OCI-LY1 (cell line): Measurements from ENCODE around the gene FGF14.

Experiments used
- H2AFZ ChIP-seq: fragments of 200-600 bp; sonication (generic), shearing (Covaris generic); 2 replicates; pipeline ENCODE4 v1.6.0; 2014; ENCODE audit warnings: antibody characterized with exemption, mild to moderate bottlenecking, low read length
- H3F3A ChIP-seq: fragments of 200-600 bp; sonication (generic), shearing (Covaris generic); 2 replicates; pipeline ENCODE4 v1.6.0; 2014; ENCODE audit warnings: mild to moderate bottlenecking, antibody characterized with exemption, low read length, moderate library complexity; ENCODE audit not compliant: insufficient read depth
- H3K27ac ChIP-seq: fragments of 200-600 bp; sonication (generic); 2 replicates; pipeline ENCODE4 v1.5.1; 2014; ENCODE audit warnings: low read length, mixed run types, mild to moderate bottlenecking, low read depth; ENCODE audit not compliant: poor library complexity, severe bottlenecking
- H3K27me3 ChIP-seq: fragments of 200-600 bp; sonication (generic); 2 replicates; pipeline ENCODE4 v1.6.0; 2014; ENCODE audit warnings: antibody characterized with exemption, mild to moderate bottlenecking, low read length, moderate library complexity; ENCODE audit not compliant: insufficient read depth
- H3K36me3 ChIP-seq: fragments of 200-600 bp; sonication (generic); 2 replicates; pipeline ENCODE4 v1.6.1; 2014; ENCODE audit warnings: mild to moderate bottlenecking, antibody characterized with exemption, low read length, moderate library complexity, mixed read lengths; ENCODE audit not compliant: insufficient read depth
- H3K4me1 ChIP-seq: fragments of 200-600 bp; sonication (generic); 2 replicates; pipeline ENCODE4 v1.5.1; 2014; ENCODE audit warnings: mild to moderate bottlenecking, low read length, moderate library complexity; ENCODE audit not compliant: insufficient read depth, severe bottlenecking
- H3K4me2 ChIP-seq: fragments of 200-600 bp; sonication (generic), shearing (Covaris generic); 2 replicates; pipeline ENCODE4 v1.6.1; 2014; ENCODE audit warnings: low read length
- H3K4me3 ChIP-seq: fragments of 200-600 bp; sonication (generic); 2 replicates; pipeline ENCODE4 v1.5.1; 2014; ENCODE audit warnings: low read length, low read depth, mild to moderate bottlenecking, mixed read lengths; ENCODE audit not compliant: poor library complexity, severe bottlenecking
- H3K79me2 ChIP-seq: fragments of 200-600 bp; shearing (Covaris generic); 2 replicates; pipeline ENCODE4 v1.6.1; 2016; ENCODE audit warnings: mixed run types, low read length, mixed read lengths; ENCODE audit not compliant: insufficient read depth
- H3K9ac ChIP-seq: fragments of 200-600 bp; sonication (generic), shearing (Covaris generic); 2 replicates; pipeline ENCODE4 v1.6.1; 2014; ENCODE audit warnings: mild to moderate bottlenecking, low read length, mixed read lengths
- H3K9me2 ChIP-seq: fragments of 200-600 bp; sonication (generic), shearing (Covaris generic); 2 replicates; pipeline ENCODE4 v1.6.1; 2014; ENCODE audit warnings: low read depth, mild to moderate bottlenecking, low read length, mixed read lengths
- H3K9me3 ChIP-seq: fragments of 200-600 bp; shearing (Covaris generic); 2 replicates; pipeline ENCODE4 v1.6.1; 2014; ENCODE audit warnings: low read length, mixed read lengths
- H4K20me1 ChIP-seq: fragments of 200-600 bp; sonication (generic), shearing (Covaris generic); 2 replicates; pipeline ENCODE4 v1.6.0; 2016; ENCODE audit warnings: mild to moderate bottlenecking, low read length; ENCODE audit not compliant: insufficient read depth
- EZH2 ChIP-seq: fragments of 200-600 bp; sonication (generic), shearing (Covaris generic); IDR thresholded peaks from 2 replicates; pipeline ENCODE4 v1.8.0; 2017; ENCODE audit warnings: borderline replicate concordance, mixed run types, mild to moderate bottlenecking, antibody characterized with exemption, low read length, moderate library complexity, mixed read lengths
- TF ChIP-seq, protein P1 (sequence below): fragments of 200-600 bp; sonication (generic), shearing (Covaris generic); IDR thresholded peaks from 2 replicates; pipeline ENCODE4 v1.5.1; 2017; ENCODE audit warnings: mild to moderate bottlenecking, antibody characterized with exemption, low read length, moderate library complexity, mixed read lengths

Gene FGF14

DNA sequence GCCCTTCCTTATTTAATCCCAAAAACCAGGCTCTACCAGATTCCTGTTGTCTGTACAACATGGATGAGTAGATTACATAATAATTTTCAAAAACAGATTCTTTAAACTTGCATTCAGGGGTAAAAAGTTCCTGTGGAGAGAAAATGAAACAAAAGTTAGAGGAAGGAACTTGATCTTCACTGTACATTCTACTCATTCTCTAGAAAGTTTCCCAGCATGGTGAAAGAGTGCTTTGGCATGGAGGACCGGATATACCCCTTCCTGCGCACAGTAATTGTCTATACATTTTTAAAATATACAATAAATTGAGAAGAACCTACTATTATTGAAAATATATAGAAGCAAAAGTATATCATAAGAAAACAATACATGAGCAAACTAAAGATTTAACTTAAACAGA, 675.2 kb downstream of the FGF14 start:
- no peak overlapping the region for H3K27ac ChIP-seq
- TF ChIP-seq, protein P1, sequence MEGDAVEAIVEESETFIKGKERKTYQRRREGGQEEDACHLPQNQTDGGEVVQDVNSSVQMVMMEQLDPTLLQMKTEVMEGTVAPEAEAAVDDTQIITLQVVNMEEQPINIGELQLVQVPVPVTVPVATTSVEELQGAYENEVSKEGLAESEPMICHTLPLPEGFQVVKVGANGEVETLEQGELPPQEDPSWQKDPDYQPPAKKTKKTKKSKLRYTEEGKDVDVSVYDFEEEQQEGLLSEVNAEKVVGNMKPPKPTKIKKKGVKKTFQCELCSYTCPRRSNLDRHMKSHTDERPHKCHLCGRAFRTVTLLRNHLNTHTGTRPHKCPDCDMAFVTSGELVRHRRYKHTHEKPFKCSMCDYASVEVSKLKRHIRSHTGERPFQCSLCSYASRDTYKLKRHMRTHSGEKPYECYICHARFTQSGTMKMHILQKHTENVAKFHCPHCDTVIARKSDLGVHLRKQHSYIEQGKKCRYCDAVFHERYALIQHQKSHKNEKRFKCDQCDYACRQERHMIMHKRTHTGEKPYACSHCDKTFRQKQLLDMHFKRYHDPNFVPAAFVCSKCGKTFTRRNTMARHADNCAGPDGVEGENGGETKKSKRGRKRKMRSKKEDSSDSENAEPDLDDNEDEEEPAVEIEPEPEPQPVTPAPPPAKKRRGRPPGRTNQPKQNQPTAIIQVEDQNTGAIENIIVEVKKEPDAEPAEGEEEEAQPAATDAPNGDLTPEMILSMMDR = no peak
- TF ChIP-seq EZH2 = no peak
- no peaks in the 10 kb centered on the region for H3K36me3 ChIP-seq
- H3K9me3 ChIP-seq = no peaks in the 10 kb centered on the region
- H3K9me2 ChIP-seq = no peaks in the 10 kb centered on the region
- no peaks in the 10 kb centered on the region for H3F3A ChIP-seq
- no peaks in the 10 kb centered on the region for H4K20me1 ChIP-seq
- H2AFZ ChIP-seq = no peak overlapping the region
- H3K4me1 ChIP-seq = no peaks in the 10 kb centered on the region
- no peak overlapping the region for H3K4me3 ChIP-seq
- H3K9ac ChIP-seq = no peak overlapping the region
- no peaks in the 10 kb centered on the region for H3K79me2 ChIP-seq
- no peaks in the 10 kb centered on the region for H3K27me3 ChIP-seq
- no peak overlapping the region for H3K4me2 ChIP-seq

DNA sequence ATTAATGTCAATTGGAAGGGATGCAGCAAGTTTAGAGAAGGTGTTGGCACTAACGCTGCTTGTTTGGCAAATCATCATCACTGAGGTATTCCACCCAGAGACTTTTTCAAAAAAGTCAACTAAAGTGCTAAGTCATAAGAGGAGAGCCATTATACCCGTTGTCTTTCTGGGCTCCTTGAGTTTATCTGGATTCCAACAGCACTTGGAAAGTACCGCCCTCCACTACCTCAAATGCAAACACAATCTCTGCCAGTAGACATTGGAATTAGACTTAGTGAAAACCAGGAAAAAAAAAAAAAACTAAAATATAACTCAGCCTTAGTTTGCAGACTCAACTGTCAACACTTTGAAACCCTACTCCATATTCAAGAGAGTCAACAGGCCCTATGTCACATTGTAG, 683.4 kb downstream of the FGF14 start:
- Histone ChIP-seq H3K4me3 (no peak overlapping the region), H3K4me1 (no peaks in the 10 kb centered on the region), H2AFZ (no peak overlapping the region), H3K36me3 (no peaks in the 10 kb centered on the region), H4K20me1 (no peaks in the 10 kb centered on the region), H3K27me3 (no peaks in the 10 kb centered on the region), H3K4me2 (no peak overlapping the region), H3K9me3 (no peaks in the 10 kb centered on the region), H3K9ac (no peak overlapping the region), H3K79me2 (no peaks in the 10 kb centered on the region), H3F3A (no peaks in the 10 kb centered on the region), H3K27ac (no peak overlapping the region), H3K9me2 (no peaks in the 10 kb centered on the region)
- TF ChIP-seq, protein P1 = no peak
- no peak for TF ChIP-seq EZH2

DNA sequence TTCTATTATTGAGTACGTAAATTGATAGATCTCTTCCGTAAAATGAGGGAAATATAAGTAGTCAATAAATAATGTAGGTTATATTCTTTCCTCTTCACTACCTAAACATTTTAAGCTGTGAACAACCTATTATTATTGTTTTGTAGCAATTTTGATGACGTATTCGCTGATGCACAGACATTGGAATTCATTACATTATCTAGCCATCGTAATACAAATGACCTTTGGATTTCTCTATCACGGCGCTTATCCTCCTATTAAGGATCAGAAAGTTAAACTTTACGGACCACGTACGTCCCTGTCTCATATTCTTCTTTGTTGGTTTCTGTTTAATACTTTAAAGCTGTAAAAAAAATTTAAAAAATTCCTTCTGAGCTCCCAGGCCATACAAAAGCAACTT, 684.5 kb downstream of the FGF14 start:
- Histone ChIP-seq H3K4me2 (no peak overlapping the region), H3F3A (no peaks in the 10 kb centered on the region), H3K27me3 (no peaks in the 10 kb centered on the region), H4K20me1 (no peaks in the 10 kb centered on the region), H3K9me2 (no peaks in the 10 kb centered on the region), H3K4me1 (no peaks in the 10 kb centered on the region), H3K4me3 (no peak overlapping the region), H3K36me3 (no peaks in the 10 kb centered on the region), H3K9ac (no peak overlapping the region), H2AFZ (no peak overlapping the region), H3K79me2 (no peaks in the 10 kb centered on the region), H3K27ac (no peak overlapping the region), H3K9me3 (no peaks in the 10 kb centered on the region)
- TF ChIP-seq EZH2 = no peak
- TF ChIP-seq, protein P1 = no peak
